GM18502 (cell line): ENCODE results near the gene ZPBP2.
"Not testable (repeated sequence)": the region's sequence is repeated elsewhere in the genome, so short reads cannot be mapped to it uniquely, and the experiment has no call there.

ENCODE experiments used
- ATAC-seq: cut with Tn5 transposase; IDR thresholded peaks from one replicate; pipeline ENCODE4 v1.9.1; 2021; ENCODE audit warnings: mild to moderate bottlenecking; ENCODE audit not compliant: unreplicated experiment, poor library complexity

The ZPBP2 gene

DNA sequence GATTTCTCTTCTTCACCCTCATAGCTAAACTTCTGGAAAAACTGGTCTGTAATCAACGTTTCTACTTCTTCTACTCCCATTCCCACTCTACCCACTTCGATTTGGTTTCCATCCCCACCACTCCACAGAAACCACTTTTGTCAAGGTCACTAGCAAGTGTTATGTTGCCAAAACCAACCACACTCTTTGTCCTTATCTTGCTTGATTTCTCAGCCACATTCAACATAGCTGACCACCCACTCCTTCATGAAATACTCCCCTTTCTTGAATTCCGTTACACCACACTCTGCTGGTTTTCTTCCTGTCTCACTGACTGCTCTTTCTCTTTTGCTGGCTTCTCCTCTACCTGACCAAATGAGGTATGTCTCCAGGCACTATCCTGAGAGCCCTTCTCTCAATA is 15.8 kb upstream of the ZPBP2 start:
- no peak for ATAC-seq

DNA sequence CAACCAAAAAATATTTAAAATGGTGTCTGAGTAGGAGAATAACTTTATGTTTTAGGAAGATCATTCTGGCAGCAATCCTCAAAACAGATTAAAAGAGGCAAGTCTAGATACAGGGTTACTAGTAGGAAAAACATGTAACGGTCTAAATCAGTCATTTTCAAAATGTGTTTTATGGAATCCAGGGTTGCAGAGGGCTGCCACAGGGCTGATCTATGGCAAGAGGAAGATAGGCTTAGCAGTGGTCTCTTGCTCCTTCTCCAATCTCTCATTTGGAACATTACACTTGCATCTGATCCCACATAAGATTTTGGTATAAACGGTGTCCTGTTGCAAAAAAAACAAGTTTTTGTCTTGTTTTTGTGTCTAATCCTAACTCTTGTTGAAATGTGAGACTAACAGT is 13.1 kb upstream of the ZPBP2 start:
- ATAC-seq, result no peak

DNA sequence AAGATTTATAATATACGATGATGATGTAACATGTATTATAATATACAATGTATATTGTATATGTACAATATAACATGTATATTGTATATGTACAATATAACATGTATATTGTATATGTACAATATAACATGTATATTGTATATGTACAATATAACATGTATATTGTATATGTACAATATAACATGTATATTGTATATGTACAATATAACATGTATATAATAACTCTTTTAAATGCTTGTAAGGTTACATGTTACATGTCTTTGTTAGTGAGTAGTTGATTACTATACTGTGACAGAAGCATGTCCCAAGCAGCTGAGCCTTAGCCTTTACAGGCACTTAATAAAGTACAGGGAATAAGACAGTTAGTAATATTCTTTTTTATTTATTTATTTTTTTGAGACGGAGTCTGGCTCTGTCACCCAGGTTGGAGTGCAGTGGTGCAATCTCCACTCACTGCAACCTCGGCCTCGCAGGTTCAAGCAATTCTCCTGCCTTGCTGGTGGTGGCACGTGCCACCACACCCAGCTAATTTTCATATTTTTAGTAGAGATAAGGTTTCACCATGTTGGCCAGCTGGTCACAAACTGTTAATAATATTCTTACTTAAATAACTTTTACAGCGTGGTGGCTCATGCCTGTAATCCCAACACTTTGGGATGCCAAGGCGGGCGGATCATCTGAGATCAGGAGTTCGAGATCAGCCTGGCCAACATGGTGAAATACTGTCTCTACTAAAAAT is 11.9 kb upstream of the ZPBP2 start:
- not testable (repeated sequence) for ATAC-seq

DNA sequence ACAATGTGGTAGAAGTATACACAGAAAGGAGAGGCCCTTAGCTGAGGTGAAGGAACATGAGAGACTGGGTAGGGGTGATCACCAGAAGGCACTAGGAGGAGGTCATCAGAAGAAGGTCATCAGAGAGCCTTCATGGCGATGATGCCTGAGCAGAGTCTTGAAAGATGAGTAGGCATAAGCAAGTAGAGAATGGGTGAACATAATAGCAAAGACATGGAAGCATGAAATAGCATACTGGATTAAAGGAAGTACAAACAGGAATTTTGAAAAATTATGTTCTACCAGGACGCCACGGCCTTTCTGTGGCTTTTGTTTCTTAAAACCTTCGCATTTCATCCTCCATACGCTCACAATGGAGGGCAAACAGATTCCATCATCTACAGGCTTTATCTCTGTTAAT is 6.8 kb upstream of the ZPBP2 start:
- ATAC-seq, result no peak

DNA sequence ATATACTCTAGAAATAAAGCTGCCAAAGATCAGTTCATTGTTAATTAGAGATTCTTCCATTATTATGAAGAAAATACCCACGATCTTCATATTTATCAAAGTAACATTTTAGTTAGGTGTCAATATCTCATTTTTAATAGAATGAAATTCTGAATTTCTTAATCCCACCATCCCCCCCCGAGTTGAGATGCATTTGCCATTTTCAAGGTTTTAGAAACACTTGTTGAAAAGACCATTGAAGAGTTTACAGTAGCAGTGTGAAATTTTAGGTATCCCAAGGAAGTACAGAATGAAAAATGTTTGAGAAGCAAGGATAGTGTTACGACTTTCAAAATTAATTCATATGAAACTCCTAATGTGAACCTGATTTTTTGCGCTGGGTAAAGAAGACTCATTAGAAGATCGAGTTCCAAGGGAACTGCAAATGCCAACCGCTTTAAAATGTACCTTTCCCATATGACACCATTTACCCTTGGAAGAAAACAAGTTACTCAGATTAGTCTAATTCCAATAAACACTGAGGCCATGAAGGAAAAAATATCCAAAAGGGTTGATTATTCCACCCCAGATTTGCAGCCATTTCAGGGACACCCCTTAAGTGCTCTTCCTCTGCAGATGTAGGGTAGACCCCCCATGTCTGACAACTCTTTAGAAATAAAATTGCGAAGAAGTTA is 4.6 kb upstream of the ZPBP2 start:
- no peak for ATAC-seq

DNA sequence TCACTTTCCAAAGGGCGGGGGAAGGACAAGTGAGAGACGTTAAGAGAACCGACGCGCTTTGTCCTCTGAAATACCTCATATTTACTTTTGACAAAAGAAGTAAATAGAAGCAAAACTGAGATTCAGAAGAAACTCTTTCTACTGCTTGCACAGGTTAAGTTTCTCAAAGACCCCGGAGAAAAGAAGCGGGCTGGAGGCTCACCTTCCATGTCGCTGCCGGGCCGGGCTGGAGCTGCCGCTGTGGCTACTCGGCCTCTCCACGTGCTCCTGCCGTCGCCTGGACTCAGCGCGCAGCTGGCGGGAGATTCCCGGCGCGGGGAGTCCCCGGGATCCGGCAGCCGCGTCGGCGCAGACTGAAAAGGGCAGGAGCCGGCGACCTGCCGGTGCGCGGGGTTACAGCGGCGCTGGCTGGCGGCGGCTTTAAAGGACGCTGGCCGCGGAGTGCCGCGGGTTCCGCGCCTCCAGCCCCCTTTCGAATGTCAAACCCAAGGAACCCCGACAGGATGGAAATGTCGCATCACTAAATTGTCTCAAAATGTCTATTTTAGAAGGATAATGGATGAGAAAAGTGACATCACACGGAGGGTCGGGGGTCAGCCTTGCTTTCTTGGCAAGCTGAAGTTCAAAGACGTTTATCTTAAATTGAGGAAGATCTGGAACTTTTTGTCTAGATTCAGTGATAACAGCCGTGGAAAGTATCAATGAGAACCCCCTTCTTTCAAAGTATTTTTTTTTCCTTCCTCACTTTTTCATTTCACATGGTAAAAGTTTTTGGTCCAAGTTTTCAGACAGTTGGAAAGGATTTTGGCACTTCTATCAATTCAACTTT is 3.9 kb upstream of the ZPBP2 start, which contains the start of gene IKZF3:
TSS of gene IKZF3 (minus strand) at position 395 of the 829 bp plus-strand sequence. CDS start at position 209, 186 bp downstream.
- ATAC-seq, result no peak

DNA sequence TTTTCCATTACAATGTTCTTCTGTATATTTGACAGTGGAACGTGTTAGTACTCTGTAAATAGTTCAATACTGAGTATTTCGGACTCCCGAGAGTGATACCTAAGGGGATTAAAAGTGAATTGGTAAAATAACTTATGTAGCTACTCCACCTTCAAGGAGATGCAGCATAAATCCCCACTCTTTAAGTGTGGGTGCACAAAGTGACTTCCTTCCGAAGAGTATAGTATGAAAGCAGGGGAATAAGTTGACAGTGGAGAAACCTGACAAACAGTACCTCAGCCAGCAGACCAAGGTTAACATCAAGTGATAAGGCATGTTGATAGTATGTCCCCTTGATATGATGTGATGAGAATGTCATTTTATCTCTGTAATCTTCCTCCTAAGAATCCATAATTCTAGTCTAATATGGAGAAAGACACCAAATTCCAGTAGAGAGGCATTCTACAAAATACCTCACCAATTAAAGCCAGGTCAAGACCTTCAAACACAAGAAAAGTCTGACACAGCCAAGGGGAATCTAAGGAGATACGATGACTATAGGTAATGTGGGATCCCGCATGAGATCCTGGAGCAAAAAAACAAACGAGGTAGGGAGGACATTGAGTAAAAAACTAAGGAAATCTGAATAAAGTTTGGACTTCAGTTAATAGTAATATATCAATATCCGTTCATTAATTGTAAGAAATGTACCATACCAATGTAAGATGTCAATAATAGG is 1.8 kb upstream of the ZPBP2 start:
- no peak for ATAC-seq

DNA sequence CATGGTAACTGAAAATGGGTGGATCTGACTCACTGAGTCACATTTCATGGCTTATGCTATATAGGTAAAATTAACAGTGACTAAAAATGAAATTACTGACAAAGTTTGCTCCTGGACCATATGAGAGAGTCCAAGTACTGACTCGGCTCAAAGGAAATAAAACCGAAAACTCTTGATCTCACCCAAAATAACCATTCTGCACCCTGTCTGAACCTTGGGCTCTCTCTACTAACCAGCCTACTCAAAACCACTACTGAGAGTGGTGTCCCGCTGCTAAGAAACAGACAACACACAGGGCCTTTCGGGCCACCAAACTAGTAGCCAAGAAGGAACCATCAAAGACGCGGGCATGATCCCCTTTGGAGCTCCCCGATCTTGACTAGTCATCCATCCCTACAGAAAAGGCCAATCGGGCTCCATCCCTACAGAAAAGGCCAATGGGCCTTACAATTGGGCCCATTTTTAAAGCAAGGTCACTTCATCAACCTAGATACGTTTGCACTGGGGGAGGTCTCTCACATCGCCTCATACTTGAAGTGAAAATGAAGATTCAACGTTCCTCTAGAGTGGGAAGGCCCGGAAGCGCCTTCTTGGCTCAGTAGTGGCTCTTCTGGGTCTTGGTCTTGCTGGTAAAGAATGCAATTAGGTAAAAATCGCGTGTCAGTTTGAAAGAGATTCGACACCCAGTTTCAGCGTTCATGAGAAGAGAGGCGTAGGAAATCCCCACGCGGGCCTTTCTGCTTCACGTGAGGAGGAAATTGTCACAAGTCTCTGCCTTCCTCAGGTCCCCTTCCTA is 720 bp upstream of the ZPBP2 start:
- ATAC-seq, result peak; percentile 61

DNA sequence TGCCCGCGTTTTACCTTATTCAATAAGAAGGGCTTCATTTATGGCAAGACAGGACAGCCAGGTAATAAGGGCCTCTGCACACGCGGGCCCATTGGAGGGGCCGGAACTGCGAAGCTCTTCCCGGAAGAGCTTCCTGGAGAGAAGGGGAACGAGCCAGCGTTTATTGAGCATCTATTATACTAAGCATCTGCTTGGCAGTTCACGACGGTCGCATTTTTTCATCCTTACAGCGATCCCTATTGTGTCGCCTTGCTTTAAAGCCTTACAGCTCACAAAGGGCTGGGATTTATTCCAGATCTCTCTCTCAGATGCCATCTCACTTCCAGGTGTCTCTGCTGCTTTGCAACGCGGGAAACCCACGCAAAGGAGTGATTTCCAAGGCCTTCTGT is 546 bp downstream of the ZPBP2 start:
- no peak for ATAC-seq

DNA sequence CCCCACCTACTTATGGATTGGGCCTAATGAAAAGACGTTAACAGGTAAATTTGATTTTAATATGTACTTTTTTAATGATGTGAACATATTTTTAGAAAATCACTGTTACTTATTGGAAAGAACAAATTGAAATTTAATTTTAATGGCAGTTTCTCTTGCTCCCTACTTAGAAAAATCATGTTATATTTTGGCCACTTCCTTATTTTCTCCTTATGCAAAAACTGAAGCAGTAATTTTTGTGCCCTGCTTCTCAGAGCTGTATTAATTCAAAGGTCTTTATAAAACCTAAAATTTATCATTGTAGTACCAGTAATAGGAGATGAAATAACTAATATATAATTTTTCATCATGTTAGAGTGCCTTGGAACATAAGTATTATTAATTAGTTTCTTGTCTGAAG is 2.8 kb downstream of the ZPBP2 start:
- ATAC-seq, result no peak

DNA sequence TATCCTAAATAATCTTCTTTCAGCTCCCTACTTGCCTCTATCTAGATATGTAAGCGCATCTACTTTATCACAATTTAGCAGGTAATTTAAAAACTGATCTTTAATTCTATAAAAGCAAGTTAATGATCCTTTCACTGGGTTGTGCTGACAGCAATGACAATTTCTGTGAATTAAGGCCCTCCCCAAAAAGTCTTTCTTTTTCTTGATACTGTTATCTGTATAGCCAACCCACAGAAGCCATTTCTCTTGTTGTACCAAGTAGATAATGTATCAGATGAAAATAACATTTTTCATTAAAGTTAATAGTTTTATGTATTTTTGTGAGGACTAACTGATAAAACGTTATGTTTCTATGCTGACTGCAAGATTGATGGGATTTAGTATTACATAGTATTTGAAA is 3.8 kb downstream of the ZPBP2 start:
- no peak for ATAC-seq

DNA sequence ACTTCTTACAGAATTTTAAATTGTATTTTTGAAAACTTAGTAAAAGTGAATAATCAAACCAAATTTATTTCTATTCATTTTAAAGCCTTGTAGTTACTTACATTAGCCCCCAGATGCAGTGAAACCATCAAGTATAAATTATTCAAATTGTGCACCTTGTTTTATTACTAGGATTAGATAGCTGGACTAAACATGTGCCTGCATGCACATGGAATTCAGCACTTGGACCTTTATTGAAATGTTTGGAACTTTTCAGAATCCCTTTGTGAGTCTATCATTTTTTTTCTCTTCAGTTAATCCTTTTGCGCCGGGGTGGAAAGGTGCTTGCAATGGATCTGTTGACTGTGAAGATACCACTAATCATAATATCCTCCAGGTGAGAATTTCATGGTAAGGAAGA is 4.7 kb downstream of the ZPBP2 start:
- ATAC-seq, result no peak

DNA sequence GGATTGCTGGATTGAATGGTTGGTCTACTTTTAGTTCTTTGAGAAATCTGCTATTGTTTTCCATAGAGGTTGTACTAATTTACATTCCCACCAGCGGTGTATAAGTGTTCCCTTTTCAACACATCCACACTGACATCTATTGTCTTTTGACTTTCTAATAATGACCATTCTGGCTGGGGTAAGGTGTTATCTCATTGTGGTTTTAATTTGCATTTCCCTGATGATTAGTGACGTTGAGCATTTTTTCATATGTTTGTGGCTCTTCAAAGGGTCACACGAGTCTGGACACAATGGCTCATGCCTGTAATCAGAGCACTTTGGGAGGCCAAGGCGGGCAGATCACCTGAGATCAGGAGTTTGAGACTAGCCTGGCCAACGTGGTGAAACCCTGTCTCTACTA is 18.1 kb downstream of the ZPBP2 start:
- not testable (repeated sequence) for ATAC-seq

DNA sequence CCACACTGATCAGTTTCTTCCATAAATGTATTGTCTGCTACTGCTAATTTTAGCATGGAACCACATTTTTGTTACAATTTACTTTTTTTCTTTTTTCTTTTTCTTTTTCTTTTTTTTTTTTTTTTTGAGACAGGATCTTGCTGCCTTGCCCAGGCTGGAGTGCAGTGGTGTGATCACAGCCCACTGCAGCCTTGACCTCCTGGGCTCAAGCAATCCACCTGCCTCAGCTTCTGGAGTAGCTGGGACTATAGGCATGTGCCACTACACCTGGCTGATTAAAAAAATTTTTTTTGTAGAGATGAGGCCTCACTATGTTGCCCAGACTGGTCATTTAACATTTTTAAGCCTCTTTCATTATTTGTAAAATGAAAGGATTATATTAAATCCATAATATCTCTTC is 19.1 kb downstream of the ZPBP2 start:
- no peak for ATAC-seq

DNA sequence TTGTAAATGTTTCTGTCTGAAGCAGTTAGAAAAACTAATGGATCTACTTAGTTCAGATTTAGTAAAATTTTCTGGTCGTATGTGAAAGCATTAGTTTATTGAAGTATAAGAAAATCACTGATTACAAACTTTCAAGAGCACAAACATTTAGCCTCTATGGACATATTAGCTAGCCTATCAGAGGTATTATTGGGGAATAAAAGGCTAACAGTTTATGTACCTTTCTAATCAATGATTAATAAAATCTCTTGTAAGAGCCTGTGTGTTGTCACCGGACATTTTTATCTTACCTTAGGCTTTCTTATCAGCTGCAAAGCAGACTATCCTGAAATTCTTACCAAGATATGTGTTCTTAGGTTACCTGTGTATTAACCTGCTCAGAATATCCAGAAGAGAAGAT is 21.2 kb downstream of the ZPBP2 start:
- no peak for ATAC-seq

DNA sequence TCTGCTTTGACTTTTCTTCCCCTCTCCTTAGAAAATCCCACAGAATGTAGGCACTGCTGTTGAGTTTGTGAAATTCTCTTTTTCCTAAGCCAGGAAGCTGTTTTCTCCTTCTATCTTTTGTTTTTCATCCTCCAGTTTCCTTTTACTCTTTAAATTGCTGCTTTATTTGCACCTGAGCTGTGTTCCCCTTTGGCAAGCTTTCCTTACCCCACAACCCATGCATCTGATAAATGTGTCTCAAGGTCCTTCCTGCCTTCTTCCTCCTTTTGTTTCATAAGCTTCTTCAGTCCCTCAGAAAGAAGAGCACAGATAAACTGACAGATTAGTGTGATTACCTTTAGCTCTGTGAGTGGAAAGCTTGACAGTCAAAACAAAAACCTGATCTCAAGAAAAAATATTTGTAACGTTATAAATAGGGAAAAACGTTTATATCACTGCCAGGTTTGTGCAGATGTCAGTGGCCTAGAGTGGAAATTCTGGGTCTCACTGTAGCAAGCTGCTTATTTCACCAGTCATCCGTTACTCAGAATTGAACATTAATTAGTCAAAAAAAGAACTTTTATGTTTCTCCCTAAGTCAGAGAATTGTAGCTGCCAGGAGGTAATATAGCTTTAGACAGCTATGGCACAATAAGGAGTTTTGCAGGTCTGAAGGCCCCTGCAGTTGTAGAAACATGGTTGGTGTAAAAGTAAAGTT is 26.8 kb downstream of the ZPBP2 start:
- no peak for ATAC-seq

DNA sequence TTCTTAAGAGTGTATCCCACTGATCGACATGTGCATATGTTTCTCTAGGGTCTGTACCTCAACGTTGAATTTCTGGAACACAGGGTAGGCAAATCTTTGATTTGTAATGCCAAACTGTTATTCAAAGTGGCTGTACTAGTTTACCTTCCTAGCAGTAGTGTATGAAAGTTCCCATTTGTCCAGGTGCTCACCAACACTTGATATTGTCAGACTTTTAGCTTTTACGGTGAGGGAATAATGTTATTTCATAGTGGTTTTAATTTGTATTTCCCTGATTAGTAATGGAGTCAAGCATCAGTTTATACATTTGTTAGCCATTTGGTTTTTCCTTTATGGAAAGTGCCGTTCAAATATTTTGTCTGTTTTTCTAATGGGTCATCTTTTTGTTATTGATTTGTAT is 30.1 kb downstream of the ZPBP2 start:
- ATAC-seq, result no peak

DNA sequence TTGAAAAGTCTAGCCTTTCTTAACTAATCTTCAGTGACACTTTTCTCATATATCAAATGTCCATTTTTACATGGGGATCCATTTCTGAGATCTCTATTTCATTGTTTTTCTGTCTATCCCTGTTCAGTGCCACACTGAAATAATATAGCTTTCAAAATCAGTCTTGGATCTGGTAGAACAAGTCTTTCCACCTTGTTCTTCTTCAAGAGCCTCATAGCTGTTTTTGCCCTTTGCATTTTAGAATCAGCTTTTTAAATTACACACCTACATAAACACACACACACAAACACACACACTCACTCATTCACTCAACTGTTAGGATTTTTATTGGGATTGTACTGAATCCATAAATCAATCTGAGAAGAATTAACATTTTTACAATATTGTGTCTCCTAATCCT is 31.2 kb downstream of the ZPBP2 start:
- ATAC-seq, result no peak

DNA sequence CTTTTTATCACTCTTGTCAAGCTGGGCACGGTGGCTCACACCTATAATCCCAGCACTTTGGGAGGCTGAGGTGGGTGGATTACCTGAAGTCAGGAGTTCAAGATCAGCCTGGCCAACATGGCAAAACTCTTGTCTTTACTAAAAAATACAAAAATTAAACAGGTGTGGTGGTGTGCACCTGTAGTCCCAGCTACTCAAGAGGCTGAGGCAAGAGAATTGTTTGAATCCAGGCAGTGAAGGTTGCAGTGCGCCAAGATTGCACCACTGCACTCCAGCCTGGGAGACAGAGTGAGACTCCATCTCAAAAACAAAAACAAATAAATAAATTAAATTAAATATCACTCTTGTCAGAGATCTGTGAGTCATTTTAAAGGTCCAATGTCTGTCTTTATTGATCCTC is 34.0 kb downstream of the ZPBP2 start:
- not testable (repeated sequence) for ATAC-seq
